NOMO-1 (cell line): ENCODE data around the gene MICAL2.
A peak's percentile ranks its signal among the peaks of the same experiment; 100 is the strongest.
"Not testable (repeated sequence)": the region's sequence is repeated elsewhere in the genome, so short reads cannot be mapped to it uniquely, and the experiment has no call there.

ENCODE experiments used
- DNase-seq, 2 experiments: peaks; one replicate each; lab custom pipeline; 2025; ENCODE audit not compliant: unreplicated experiment in 2 of 2; lab: John Stamatoyannopoulos, UW

The MICAL2 gene

DNA sequence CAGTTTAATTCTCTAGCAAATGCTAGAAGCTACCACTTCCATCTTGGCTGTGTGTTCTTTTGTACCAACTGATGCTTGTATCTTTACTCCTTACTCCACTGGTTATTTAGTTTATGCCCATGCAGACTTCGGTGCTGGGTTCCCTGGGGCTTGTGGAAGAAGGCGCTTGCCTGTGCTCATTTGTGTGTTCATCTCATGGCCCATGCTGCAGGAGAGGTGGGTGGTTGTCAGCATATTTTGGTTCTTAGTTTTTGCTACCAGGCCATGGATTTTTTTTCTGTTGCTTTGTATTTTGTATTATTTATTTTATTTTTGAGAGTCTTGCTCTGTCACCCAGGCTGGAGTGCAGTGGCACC lies 22.4 kb downstream of the MICAL2 start:
- DNase-seq, result no peak

DNA sequence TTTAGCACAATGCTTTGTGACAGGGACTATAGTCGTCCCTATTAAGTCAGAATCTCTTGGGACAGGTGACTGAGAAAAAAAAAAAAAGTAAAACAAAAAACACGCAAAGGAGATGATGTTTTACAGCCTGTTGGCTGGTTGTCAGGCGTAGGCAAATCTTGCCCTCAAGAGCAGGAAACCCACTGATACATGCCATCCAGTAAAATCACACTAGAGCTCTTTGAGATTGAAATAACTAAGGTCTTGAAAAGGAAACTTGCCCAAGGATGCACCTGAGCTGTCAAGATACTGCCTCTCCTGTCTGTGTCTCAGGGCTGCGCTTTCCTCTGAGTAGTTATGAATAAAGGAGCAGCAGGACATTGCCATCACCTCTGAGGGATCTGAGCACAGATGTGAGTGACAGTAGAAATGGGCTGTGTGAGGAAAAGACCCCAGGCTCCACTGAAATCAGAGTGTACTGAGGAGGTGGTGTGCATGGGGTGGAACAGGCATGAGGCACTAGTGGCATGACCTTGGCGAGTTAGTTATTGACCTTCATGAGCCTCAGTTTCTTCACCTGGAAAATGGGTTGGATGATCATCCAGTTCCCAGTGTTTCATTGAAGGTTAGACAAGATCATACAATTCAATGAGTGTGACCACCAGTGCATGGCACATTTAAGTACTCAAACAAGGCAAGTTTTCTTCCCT lies 23.3 kb downstream of the MICAL2 start:
- DNase-seq, result no peak

DNA sequence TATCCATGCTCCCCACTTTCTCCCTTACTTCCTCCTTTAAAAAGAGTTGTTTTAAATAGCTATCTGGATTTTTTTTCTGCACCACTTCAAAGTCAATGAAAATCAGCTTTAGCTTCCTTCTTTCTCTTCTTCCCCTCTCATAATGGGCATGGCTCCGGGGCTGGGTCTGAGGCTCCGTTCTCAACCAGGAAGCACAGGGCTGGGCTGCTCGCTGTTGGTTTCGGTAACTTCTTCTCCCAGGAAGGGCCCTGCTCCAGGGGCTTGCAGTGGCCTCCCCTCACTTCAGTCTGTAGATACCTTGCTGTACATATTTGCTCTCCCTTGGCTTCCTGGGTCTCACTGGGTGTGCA lies 23.8 kb downstream of the MICAL2 start:
- peak; percentile 68 to 80 for DNase-seq

DNA sequence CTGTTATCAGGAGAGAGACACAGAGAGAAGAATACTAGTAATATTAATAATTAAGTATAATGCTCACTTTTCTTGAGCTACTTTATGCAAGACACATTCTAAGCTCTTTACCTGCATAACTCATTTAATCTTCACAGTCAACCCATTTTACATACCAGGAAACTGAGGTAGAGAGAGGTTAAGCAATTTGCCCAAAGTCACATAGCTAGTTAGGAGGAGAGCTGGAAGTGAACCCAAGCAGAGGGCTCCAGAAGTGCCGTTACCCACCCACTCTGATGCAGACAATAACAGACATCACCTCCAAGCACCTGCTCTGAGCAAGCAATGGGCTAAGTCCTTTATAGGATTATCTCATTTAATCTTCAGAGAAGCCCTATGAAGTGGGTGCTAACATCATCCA lies 24.8 kb downstream of the MICAL2 start:
- DNase-seq, result no peak

DNA sequence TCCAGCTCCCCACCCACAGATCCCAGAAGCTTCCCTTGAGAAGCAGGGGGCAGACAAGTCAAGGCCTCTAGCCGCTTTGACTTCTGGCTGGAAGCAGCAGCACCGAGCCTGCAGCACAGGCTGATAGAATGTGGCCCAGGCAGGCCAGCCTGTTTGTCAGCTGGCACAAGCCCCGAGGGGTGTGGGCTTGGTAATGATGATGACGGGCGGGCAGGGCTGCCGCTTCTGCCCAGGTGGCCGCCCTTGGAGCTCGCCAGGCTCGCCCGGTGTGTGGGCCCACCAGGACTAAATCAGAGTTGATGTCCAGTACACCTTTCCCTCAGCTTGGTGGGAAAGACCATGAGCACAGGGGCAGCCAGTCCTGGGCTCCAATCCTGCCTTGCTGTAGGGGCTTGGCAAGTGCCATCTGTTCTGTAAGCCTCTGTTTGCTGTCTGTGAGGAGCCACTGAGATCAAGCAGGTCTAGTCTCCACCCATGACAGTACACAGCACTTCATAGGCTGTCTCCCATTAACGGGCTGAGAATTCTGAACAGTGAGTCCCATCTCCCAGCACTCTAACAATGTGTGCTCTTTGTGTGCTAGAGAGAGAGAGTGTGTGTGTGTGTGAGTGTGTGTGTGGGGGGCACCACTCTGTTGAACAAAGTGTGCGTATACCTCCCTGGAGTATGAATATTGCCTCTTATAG lies 26.8 kb downstream of the MICAL2 start:
- DNase-seq, result no peak

DNA sequence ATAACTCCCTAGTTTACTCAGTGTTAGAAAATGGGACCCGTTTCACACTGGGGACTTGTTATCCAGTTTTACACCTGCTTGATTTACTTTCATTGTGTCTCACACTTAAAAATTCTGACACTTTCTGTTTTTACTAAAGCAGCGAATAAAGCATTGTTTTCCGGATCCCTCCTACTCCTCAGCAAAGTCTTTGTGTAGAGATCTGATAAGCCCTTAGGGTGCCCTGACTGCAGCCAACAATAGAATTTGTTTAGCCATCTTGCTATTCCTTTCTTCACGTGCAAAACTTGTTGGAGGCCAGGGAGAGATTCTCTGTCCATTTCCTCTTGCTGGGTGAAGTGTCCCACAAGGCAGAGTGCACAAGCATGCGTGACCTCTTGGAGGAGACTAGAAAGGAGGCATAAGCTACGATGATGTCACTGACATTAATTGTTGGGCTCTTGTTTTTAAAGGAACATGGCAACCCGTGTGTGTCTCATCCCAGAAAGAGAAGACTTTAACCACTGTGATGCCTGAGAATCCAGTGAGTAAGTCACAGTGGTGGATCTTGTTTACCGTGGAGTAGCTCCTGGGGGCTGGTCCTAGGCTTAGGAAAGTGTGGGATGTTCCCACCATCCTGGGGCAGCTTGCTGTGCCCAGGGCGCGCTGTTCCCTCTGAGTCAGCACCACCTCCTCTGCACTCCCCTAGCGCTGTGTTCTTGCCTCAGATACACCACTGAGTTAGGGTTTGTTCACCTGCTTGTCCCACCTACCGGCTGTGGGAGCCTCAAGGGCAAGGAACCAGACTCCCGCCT lies 27.7 kb downstream of the MICAL2 start:
- no peak for DNase-seq

DNA sequence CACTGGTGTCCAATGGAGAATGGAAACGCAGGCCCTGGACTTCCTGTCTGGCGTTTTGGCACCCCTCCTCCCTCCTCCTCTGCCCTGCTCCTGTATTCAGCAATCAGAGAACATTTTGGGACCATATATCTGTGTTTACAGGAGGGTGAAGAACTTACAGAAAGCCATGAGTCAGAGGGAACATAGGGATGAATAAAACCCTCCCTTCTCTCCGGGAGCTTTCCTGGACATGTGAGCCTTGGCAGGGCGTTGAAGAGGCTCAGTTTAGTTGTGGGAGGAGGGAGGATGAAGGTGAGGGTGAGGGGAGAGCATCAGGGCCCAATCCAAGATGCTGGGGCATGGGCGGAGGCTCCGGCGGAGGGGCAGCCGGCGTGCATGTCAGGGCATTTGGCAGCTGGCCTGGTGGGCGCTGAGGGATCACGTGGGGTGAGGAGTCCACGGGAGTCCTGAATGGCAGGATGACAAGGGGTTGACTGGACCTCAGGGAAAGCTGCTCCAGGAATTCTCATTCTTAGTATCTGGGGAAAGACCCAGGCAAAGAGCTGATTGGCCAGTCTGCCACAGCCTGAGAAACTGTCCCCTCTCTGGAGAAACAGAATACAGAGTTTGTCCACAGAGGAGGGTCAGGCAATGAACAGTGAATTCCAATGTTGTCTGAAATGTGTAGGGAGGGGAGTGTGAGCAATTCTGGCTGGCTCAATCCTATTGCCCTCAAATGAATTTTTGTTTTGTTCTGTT lies 28.9 kb downstream of the MICAL2 start:
- DNase-seq, result no peak

DNA sequence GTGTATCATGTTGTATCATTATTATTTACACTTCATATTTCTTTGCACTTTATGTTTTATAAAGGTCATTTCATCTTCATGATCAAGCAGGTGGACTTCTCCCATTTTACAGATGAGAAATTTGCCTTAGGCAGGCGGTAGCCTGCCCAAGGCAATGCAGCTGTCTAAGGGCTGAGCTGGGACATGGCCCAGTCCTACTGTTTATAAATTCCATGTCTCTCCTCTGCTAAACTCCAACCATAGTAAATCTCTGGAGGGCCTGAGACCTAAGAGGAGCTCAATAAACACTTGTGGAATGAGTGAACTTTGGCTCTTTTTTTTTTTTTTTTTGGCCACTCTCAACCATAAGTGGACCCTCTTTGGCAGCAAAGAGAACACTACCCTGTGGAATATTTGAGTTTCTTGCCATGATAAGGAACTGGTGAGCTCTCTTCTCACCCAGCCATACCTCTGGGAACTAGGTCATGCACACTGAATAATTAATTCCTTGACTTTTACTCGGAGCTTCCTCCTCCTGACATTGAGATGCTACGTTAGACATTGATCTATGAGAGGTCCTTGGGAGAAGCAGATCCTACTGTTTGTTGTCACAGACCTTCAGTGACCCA lies 29.9 kb downstream of the MICAL2 start:
- no peak for DNase-seq

DNA sequence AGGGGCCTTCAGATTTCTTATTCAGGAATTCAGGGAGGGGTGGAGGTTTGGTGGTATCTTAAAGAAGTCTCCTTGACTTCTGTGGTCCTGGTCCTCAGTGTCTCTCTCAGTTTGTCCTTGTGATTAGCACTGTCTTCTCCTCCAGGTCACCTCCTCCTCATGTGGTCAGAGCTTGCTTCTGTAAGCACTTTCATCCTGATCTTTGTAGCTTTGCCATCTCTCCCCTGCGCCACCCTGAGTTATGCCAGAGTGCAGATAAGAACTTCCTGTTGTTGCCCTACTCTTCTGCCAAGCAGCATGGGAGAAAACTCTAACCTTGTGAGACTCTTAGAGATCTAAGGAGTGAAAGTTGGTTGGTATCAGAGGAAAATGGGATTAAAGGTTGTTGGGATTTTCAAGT lies 30.9 kb downstream of the MICAL2 start:
- no peak for DNase-seq

DNA sequence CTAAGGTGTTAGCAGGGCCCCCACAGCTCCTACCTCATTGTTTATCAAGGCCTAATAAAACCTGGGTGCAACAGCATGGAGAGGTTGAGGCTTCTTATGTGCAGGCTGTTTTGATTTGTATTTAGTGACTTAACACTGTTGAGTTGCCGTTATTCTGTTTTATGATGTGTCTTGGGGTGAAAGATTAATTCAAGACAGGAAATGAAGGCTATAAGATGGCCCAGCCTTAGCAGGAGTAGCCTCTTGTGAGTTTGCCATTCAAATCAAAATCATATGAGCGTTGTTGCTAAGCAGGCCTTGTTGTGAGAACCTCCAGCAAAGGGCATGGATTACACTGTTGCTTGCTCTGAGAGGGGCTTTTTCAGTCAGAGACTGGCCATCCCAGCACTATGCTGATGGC lies 31.8 kb downstream of the MICAL2 start:
- no peak for DNase-seq

DNA sequence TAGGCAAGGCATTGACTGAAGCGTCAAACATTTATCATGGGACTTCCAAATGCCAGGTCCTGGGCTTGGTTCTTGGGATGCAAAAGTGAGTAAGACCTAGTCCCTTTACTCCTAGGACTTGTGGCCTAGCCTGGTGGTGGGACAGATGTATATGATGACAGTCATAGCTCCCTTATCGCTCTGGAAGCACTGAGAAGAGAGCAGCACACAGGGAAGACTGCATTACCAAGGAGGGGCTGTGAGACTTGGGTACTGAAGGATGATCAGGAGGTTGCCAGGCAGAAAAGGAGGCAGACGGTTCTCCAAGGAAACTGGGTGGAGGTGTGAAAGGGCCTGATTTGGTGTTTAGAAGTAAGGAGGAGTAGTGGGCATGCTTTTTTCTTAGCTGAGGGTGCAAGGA lies 32.5 kb downstream of the MICAL2 start:
- DNase-seq, result no peak

DNA sequence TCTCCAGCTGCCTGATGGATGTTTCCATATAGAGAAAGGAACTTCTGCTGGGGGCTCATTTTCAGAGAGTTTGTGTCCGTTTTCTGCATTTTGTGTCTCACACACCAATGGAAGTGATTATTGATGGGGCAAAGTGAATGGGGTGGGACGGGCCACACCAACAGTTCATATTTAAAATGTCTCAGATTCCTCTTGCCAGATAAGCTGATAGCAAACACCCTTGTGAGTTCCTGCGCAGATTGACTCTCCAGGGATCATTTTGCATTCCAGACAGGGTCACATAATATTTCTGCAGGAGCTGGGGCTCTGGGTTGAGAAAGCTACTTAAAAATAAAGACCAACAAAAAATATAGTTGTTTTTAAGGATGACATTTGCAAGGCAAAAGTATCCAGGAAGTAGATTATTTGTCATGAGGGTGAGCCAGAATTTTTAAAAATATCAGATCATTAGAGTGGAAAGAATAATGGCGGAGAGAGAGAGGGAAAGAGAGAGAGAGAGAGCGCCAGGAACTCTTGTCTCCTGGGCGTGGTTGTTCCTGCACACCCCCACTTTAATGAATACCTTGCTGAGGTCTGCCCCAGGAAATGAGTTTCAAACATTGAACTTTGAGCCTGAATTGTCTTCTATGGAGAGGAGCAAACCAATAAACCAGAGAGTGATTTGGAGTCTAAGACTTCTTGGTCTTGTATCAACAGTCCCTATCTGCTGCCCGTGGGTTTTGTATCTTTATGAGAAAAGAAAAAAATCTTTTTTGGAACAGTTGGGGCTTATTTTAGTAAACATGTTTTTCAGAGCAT lies 33.3 kb downstream of the MICAL2 start:
- DNase-seq, result no peak

DNA sequence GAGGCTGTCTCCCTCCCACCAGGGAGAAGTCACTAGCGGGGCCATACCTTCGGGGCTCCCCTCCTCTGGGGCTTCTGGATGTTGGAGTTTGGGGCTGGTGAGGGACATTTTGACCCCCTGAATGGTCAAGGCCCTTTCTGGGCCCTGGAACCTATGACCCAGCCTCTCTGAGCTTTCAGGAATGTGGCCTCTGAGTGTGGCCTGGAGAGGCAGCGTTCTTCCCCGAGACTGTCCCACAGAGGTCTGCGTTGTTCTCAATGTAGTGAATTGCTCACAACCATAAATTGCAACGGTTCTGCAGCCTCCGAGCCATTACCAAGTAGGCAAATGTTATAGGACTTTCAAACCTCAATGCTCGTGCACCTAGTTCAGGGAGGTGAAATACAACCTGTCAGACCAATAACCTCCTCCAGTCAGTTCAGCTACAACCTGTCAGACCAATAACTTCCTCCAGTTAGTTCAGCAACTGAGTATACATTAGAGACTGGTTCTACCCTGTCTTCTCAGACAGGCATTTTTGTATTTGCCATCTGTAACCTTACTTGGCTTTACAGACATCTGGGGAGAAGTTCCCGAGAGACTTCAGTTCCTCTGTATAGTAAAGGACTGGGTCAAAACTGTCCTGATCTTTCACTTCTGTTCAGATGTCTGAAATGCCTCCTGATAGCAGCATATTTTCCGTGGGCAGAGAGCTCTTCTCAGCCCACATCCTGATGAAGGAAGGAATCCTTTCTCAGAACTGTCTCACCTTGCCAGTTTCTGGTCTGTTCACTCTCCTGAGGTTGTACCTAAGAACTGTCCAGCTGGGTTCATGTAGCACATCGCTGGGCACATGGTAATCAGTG lies 34.2 kb downstream of the MICAL2 start:
- no peak for DNase-seq

DNA sequence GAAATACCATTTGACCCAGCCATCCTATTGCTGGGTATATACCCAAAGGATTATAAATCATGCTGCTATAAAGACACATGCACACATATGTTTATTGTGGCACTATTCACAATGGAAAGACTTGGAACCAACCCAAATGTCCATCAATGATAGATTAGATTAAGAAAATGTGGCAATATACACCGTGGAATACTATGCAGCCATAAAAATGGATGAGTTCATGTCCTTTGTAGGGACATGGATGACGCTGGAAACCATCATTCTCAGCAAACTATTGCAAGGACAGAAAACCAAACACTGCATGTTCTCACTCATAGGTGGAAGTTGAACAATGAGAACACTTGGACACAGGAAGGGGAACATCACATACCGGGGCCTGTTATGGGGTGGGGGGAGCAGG lies 36.3 kb downstream of the MICAL2 start:
- not testable (repeated sequence) for DNase-seq

DNA sequence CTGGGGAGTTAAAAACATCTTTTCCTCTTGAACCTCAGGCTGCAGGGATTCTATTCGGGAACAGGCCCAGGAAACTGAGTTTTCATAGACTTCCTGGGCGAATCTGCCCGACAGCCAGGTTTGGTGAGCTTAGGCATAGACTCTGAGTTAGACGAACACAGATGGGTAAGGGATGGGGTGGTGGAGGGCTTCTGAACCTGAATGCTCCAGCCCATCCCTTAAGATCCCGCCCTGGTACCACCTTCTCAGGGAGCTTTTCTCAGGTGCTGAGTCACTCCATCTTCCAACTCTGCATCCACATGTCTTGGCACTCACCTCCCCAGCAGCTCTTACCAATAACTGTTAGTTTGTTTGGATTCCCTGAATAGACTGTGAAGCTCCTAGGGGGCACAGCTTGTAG lies 37.4 kb downstream of the MICAL2 start:
- no peak for DNase-seq

DNA sequence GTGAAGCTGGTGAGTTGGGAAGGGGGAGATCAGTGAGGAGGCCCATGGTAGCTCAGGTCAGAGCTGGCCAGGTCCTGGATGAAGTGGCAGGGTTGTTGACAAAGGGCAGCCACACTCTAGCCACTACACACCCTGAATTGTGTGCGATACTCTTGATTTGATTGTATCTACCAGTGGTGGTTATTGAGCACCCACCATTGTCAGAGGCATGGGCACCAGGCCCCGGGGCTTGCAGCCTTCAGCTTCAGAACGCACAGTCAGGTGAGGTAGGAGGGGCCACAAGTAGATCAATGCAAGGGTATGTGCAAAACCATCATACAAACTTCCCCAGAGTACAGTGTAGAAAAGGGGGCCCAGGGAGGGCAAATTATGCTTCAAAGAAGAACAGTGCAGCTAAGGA lies 38.1 kb downstream of the MICAL2 start:
- no peak for DNase-seq

DNA sequence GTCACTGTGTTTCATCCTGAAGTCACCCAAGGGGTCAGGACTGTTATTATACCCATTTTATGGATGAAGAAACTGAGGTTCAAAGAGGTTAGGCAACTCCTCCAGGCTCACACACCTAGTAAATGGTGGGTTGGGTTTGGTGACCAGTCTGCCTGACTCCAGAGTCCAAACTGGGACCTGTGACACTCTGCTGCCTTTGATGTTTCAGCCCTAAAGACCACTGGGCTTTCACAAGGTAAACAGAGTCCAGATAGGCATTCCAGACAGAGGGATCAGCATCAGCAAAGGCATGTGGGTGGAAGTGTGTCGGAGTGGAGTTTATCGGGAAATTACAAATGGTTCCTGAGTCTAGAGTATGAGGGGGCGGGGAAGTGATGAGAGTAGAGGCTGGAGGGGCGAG lies 38.5 kb downstream of the MICAL2 start:
- DNase-seq, result no peak

DNA sequence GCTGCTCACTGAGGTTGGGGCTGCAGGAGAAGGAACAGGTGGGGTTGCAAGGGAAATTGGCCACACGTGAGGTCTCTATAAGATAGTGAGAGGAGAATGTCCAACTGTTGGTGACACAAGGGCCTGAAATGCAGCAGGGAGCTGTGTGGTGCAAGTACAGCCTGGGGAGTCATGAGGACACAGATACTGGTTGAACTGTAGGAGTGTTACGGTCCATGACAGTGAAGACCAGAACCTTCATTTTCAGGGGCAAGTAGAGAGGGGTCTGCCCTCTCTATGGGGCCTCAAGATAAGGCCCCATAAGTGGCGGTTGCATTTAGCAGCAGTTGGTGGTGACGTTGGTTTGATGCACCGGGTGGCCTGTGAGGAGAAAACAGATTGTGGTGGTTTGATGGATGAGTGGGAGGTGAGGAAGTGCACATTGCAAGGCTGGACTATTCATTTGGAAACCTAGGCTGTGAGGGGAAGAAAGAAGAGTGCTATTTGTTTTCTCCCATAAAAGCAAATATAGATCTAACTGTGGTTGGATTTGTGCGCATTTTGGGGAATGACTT lies 39.4 kb downstream of the MICAL2 start:
- peak; percentile 53 to 61 for DNase-seq

DNA sequence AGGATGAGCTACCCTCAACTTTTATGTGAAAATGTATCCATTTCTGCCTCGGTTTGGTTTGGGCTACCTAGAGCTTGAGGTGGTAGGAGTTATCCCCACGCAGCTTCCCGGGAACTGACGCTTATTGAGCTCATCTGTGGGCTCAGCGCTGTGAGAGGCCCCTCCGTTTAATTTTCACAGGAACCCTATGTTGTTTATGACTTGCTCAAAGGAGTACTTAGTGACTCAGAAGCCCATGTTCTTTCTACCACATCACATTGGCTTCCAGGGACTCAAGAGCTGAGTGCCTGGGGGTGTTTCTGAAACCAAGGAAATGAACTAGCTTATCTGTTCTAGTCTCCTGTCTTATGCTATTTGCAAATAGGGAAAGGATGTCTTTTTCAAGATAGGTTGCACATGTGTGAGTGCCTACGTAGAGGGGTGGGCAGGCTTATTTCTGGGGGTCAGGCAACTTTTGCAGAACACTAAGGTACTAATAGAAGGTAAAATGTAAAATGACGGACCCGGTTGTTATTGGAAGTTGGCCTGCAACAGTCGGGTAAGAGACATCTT lies 40.5 kb downstream of the MICAL2 start:
- no peak for DNase-seq
